Fibroblast of lung (primary cell): ENCODE results near the gene DOCK4.

Source experiments
- EZH2 ChIP-seq: IDR thresholded peaks from 2 replicates; pipeline ENCODE4 v1.5.1; 2012; ENCODE audit warnings: low read length, control low read depth, mild to moderate bottlenecking; ENCODE audit errors: missing control alignments
- TF ChIP-seq, protein P1 (sequence below), 2 donors: IDR thresholded peaks in 1 of 2; conservative IDR thresholded peaks in 1 of 2; 1 replicate in 1 of 2; 2 replicates in 1 of 2; pipeline ENCODE4 v1.5.1; 2011 to 2012; ENCODE audit warnings: low read length in 2 of 2, control low read depth in 1 of 2, inconsistent platforms in 1 of 2, low read depth in 1 of 2, mild to moderate bottlenecking in 1 of 2

DNA sequence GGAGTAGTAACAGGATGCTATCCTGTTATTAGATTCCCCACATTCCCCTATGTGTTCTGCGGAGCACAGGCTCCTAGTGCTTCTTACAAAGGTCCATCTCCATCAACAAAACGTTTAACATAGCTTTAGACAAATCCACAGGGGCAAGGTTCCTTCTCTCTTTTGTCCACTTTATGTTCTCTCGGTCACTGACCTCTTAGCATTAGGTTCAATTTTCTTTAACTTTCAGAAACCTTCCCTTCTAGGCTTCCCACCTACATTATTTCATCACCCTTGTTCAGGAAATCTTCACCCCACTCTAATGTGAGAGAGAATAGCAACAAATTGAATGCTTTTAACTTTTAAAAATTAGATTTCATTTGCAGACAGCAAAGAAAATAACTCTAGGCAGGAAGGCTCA lies 84.9 kb downstream of the DOCK4 start:
- TF ChIP-seq, protein P1, sequence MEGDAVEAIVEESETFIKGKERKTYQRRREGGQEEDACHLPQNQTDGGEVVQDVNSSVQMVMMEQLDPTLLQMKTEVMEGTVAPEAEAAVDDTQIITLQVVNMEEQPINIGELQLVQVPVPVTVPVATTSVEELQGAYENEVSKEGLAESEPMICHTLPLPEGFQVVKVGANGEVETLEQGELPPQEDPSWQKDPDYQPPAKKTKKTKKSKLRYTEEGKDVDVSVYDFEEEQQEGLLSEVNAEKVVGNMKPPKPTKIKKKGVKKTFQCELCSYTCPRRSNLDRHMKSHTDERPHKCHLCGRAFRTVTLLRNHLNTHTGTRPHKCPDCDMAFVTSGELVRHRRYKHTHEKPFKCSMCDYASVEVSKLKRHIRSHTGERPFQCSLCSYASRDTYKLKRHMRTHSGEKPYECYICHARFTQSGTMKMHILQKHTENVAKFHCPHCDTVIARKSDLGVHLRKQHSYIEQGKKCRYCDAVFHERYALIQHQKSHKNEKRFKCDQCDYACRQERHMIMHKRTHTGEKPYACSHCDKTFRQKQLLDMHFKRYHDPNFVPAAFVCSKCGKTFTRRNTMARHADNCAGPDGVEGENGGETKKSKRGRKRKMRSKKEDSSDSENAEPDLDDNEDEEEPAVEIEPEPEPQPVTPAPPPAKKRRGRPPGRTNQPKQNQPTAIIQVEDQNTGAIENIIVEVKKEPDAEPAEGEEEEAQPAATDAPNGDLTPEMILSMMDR (conservative IDR thresholded peaks at IDR 0.05 in 1 of 2, IDR thresholded peaks at IDR 0.05 in 1 of 2; ENCODE audit: low read depth in 1 of 2, low read length in 2 of 2) = no peak
- no peak for TF ChIP-seq EZH2
